HepG2 (cell line): ENCODE results near the gene LRRC43. TPM values are rescaled to one million over a fixed set of nuclear protein-coding genes. Genes with fewer than 3 reads are reported as not detected.
A peak's percentile ranks its signal among the peaks of the same experiment; 100 is the strongest.

ENCODE experiments used
- ARNT ChIP-seq: fragments of 450-650 bp; IDR thresholded peaks from 2 replicates; pipeline ENCODE4 v1.6.1; 2017
- BCL6 ChIP-seq: IDR thresholded peaks from 2 replicates; pipeline ENCODE4 v1.6.1; 2016; ENCODE audit warnings: missing genetic modification reagents, missing compliant biosample characterization
- CREM ChIP-seq, 2 experiments: sonication (generic) in 1 of 2; formaldehyde crosslinking in 1 of 2; IDR thresholded peaks; 2 replicates each; pipeline versions ENCODE4 v1.4.0 to v1.6.1; 2016 to 2020; ENCODE audit warnings: antibody characterized with exemption in 1 of 2, mild to moderate bottlenecking in 1 of 2, missing genetic modification reagents in 1 of 2
- DR1 ChIP-seq: sonication (generic); formaldehyde crosslinking; IDR thresholded peaks from 2 replicates; pipeline ENCODE4 v1.8.0; 2021; ENCODE audit warnings: mild to moderate bottlenecking, missing genetic modification reagents, inconsistent platforms
- ETV5 ChIP-seq: IDR thresholded peaks from 2 replicates; pipeline ENCODE4 v1.6.1; 2018; ENCODE audit warnings: missing biosample characterization, missing genetic modification reagents, inconsistent platforms, borderline replicate concordance
- FOSL2 ChIP-seq: sonication (generic); formaldehyde crosslinking; IDR thresholded peaks from 2 replicates; pipeline ENCODE4 v1.4.0; 2020; ENCODE audit warnings: missing genetic modification reagents
- GLI4 ChIP-seq: sonication (generic); formaldehyde crosslinking; IDR thresholded peaks from 2 replicates; pipeline ENCODE4 v1.5.1; 2020; ENCODE audit warnings: missing genetic modification reagents, mild to moderate bottlenecking, moderate library complexity, borderline replicate concordance
- JUNB ChIP-seq: sonication (generic); formaldehyde crosslinking; IDR thresholded peaks from 2 replicates; pipeline ENCODE4 v1.8.0; 2022; ENCODE audit warnings: missing genetic modification reagents, mild to moderate bottlenecking, borderline replicate concordance
- KAT7 ChIP-seq: IDR thresholded peaks from 2 replicates; pipeline ENCODE4 v1.6.1; 2018; ENCODE audit warnings: borderline replicate concordance, missing compliant biosample characterization
- RBM39 ChIP-seq: fragments of 200-400 bp; formaldehyde crosslinking; IDR thresholded peaks from one replicate; pipeline ENCODE4 v1.6.1; 2018; ENCODE audit warnings: antibody characterized with exemption, mild to moderate bottlenecking, low read depth, low read length; ENCODE audit not compliant: poor library complexity, severe bottlenecking
- RFX1 ChIP-seq: fragments of 450-650 bp; IDR thresholded peaks from 2 replicates; pipeline ENCODE4 v1.6.1; 2017
- SRSF4 ChIP-seq: fragments of 200-400 bp; formaldehyde crosslinking; IDR thresholded peaks from one replicate; pipeline ENCODE4 v1.6.1; 2018; ENCODE audit warnings: mild to moderate bottlenecking, low read depth, low read length, moderate library complexity; ENCODE audit not compliant: poor library complexity, severe bottlenecking
- SRSF9 ChIP-seq: fragments of 200-400 bp; formaldehyde crosslinking; IDR thresholded peaks from 2 replicates; pipeline ENCODE4 v1.6.1; 2018; ENCODE audit warnings: borderline replicate concordance, mild to moderate bottlenecking, low read depth, low read length; ENCODE audit not compliant: insufficient read depth, poor library complexity, severe bottlenecking
- TEAD3 ChIP-seq: optimal IDR thresholded peaks from 2 replicates; pipeline ENCODE3; 2016; ENCODE audit warnings: borderline replicate concordance
- THYN1 ChIP-seq: sonication (generic); formaldehyde crosslinking; IDR thresholded peaks from 2 replicates; pipeline ENCODE4 v1.8.1; 2023; ENCODE audit warnings: low read depth, mild to moderate bottlenecking, moderate library complexity, missing genetic modification reagents, borderline replicate concordance
- ZKSCAN1 ChIP-seq: fragments of 150-350 bp; IDR thresholded peaks from 2 replicates; pipeline ENCODE4 v1.6.1; 2014; ENCODE audit warnings: low read length
- ZNF160 ChIP-seq: sonication (generic); formaldehyde crosslinking; IDR thresholded peaks from 2 replicates; pipeline ENCODE4 v1.8.0; 2022; ENCODE audit warnings: mild to moderate bottlenecking, inconsistent platforms, missing genetic modification reagents
- ZNF225 ChIP-seq: sonication (generic); formaldehyde crosslinking; IDR thresholded peaks from 2 replicates; pipeline ENCODE4 v1.4.0; 2020; ENCODE audit warnings: mild to moderate bottlenecking, missing genetic modification reagents
- ZNF317 ChIP-seq: sonication (generic); formaldehyde crosslinking; IDR thresholded peaks from 2 replicates; pipeline ENCODE4 v1.5.0; 2020; ENCODE audit warnings: mild to moderate bottlenecking, missing genetic modification reagents
- ZNF326 ChIP-seq: sonication (generic); formaldehyde crosslinking; IDR thresholded peaks from 2 replicates; pipeline ENCODE4 v1.4.0; 2020; ENCODE audit warnings: missing genetic modification reagents, borderline replicate concordance
- ZNF337 ChIP-seq: sonication (generic); formaldehyde crosslinking; IDR thresholded peaks from 2 replicates; pipeline ENCODE4 v1.5.1; 2020; ENCODE audit warnings: missing genetic modification reagents, low read depth, mild to moderate bottlenecking, borderline replicate concordance
- ZNF484 ChIP-seq: sonication (generic); formaldehyde crosslinking; IDR thresholded peaks from 2 replicates; pipeline ENCODE4 v1.5.1; 2020; ENCODE audit warnings: mild to moderate bottlenecking, low read depth, missing genetic modification reagents, borderline replicate concordance
- ZNF547 ChIP-seq: sonication (generic); formaldehyde crosslinking; IDR thresholded peaks from 2 replicates; pipeline ENCODE4 v1.5.1; 2020; ENCODE audit warnings: mild to moderate bottlenecking, missing genetic modification reagents
- ZNF562 ChIP-seq: sonication (generic); formaldehyde crosslinking; IDR thresholded peaks from 2 replicates; pipeline ENCODE4 v1.8.0; 2022; ENCODE audit warnings: missing genetic modification reagents, borderline replicate concordance
- ZNF567 ChIP-seq: sonication (generic); formaldehyde crosslinking; IDR thresholded peaks from 2 replicates; pipeline ENCODE4 v1.8.1; 2023; ENCODE audit warnings: mild to moderate bottlenecking, missing genetic modification reagents, borderline replicate concordance
- ZNF879 ChIP-seq: sonication (generic); formaldehyde crosslinking; IDR thresholded peaks from 2 replicates; pipeline ENCODE4 v1.8.1; 2023; ENCODE audit warnings: missing genetic modification reagents
- polyA plus RNA-seq, 8 experiments: library from polyadenylated mRNA; depleted of rRNA in 3 of 8; stranded (reverse) in 7 of 8; unstranded in 1 of 8; fragments of >200 nt; fragmentation: Illumina TruSeq in 4 of 8; extraction: Trizol in 4 of 8; gene quantifications; 2 replicates each; pipeline versions ENCODE4 v1.2.1 to v1.2.3, GENCODE V29; 2011 to 2016; ENCODE audit warnings: low read depth in 4 of 8, missing spikeins in 1 of 8, mixed read lengths in 1 of 8; ENCODE audit not compliant: insufficient read depth in 1 of 8
- total RNA-seq, 5 experiments: library from RNA; depleted of rRNA; stranded (reverse); fragments of >200 nt; fragmentation: Illumina TruSeq; extraction: Trizol; gene quantifications; 2 replicates each; pipeline ENCODE4 v1.2.3, GENCODE V29; 2016; ENCODE audit warnings: low read depth in 1 of 5
- TF ChIP-seq, protein P1 (sequence below): sonication (generic); formaldehyde crosslinking; IDR thresholded peaks from 2 replicates; pipeline ENCODE4 v1.4.0; 2020; ENCODE audit warnings: missing genetic modification reagents, mild to moderate bottlenecking, borderline replicate concordance
- TF ChIP-seq, protein P2 (sequence below): sonication (generic); formaldehyde crosslinking; IDR thresholded peaks from 2 replicates; pipeline ENCODE4 v1.4.0; 2020; ENCODE audit warnings: mild to moderate bottlenecking, low read depth, missing genetic modification reagents

LRRC43 gene
- total and polyA plus RNA-seq, 2 of the 13 experiments (the other 11 are each of a cell fraction or from before 2014, with no cell fraction given): not detected

DNA sequence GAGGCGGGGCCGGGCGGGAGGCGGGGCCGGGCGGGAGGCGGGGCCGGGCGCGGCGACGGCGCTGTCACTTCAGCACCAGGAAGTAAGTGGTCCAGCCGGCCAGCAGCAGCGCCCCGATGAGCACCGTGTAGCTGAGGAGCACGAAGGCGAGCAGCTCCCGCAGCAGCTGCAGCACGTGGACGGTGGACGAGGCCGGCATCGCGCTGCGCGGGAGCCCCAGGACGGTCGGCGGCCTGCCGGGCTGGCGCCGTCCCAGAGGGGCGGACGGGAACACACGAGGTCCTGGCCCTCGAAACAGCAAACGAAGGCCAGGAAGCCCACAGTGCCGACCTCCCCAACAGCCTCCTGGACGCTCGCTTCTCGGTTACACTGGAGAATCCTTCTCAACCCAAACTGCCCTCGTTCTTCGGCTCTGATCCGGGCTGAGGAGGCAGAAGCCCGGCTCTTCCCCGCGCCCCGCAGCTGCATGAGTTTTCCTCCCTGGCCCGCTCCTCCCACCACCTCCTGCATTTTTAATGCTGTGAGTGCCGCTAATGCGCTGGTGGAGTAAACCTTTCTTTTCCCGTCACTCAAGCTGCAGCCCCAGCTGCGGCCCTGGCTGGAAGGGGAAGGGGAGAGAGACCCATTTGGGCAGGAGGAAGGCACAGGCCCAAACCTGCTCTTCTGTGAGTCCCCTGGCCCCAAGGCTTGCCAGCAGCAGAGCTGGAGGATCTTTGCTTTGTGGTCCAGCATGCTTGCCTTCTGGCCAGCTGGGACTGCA, 43.6 kb downstream of the LRRC43 start (continued):
- TF ChIP-seq ZNF484 (CRISPR knock-in tag) (no peak; the same call in 1 of the 2 replicates), SRSF9 (no peak), ZNF317 (CRISPR knock-in tag) (no peak), RFX1 (no peak), ETV5 (CRISPR knock-in tag) (no peak; the same call in 1 of the 2 replicates), ZNF562 (peak; percentile 71; the same call in 1 of the 2 replicates), ZNF225 (CRISPR knock-in tag) (peak; percentile 66; the same call in 1 of the 2 replicates), BCL6 (peak; percentile 39), ZNF547 (CRISPR knock-in tag) (peak; percentile 70; the same call in 1 of the 2 replicates), ZKSCAN1 (no peak), ARNT (no peak), ZNF567 (CRISPR knock-in tag) (no peak), RBM39 (no peak), ZNF160 (no peak; the same call in 1 of the 2 replicates), ZNF326 (CRISPR knock-in tag) (no peak), GLI4 (CRISPR knock-in tag) (no peak), ZNF337 (no peak; the same call in 1 of the 2 replicates), DR1 (CRISPR knock-in tag) (no peak; the same call in 1 of the 2 replicates), JUNB (0 out of 2 replicates have a peak, but pooled peaks have one; percentile 25), FOSL2 (CRISPR knock-in tag) (peak; percentile 18; the same call in 1 of the 2 replicates), CREM (IDR thresholded peaks at IDR 0.05) (no peak), CREM (CRISPR knock-in tag; IDR thresholded peaks at IDR 0.05) (no peak), THYN1 (no peak), TEAD3 (peak; percentile 50), SRSF4 (no peak), KAT7 (CRISPR knock-in tag) (no peak; the same call in 1 of the 2 replicates), ZNF879 (CRISPR knock-in tag) (peak; percentile 80)
- TF ChIP-seq, protein P1, sequence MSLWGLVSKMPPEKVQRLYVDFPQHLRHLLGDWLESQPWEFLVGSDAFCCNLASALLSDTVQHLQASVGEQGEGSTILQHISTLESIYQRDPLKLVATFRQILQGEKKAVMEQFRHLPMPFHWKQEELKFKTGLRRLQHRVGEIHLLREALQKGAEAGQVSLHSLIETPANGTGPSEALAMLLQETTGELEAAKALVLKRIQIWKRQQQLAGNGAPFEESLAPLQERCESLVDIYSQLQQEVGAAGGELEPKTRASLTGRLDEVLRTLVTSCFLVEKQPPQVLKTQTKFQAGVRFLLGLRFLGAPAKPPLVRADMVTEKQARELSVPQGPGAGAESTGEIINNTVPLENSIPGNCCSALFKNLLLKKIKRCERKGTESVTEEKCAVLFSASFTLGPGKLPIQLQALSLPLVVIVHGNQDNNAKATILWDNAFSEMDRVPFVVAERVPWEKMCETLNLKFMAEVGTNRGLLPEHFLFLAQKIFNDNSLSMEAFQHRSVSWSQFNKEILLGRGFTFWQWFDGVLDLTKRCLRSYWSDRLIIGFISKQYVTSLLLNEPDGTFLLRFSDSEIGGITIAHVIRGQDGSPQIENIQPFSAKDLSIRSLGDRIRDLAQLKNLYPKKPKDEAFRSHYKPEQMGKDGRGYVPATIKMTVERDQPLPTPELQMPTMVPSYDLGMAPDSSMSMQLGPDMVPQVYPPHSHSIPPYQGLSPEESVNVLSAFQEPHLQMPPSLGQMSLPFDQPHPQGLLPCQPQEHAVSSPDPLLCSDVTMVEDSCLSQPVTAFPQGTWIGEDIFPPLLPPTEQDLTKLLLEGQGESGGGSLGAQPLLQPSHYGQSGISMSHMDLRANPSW (CRISPR knock-in tag): no peak
- TF ChIP-seq, protein P2, sequence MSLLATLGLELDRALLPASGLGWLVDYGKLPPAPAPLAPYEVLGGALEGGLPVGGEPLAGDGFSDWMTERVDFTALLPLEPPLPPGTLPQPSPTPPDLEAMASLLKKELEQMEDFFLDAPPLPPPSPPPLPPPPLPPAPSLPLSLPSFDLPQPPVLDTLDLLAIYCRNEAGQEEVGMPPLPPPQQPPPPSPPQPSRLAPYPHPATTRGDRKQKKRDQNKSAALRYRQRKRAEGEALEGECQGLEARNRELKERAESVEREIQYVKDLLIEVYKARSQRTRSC (CRISPR knock-in tag): peak; percentile 89; the same call in 1 of the 2 replicates
